Fibroblast of pulmonary artery (primary cell): ENCODE measurements around the gene TMEM143.

Source experiments
- DNase-seq: peaks from one replicate; pipeline ENCODE4 v3.0.0-alpha.2; 2010; ENCODE audit warnings: low read depth
- H3K4me3 ChIP-seq: replicated peaks from 2 replicates; pipeline ENCODE4 v1.5.1; 2011; ENCODE audit warnings: low read depth, mild to moderate bottlenecking, control low read depth, low read length, moderate library complexity
- CTCF ChIP-seq: IDR thresholded peaks from 2 replicates; pipeline ENCODE4 v1.5.1; 2011; ENCODE audit warnings: mild to moderate bottlenecking, control low read depth, low read length, inconsistent platforms; ENCODE audit errors: missing control alignments

TMEM143 gene

GRCh38 chr19:48398375-48399235 is 34.9 kb upstream of the TMEM143 start:
- H3K4me3 ChIP-seq, result peak overlapping the region; percentile 60
- TF ChIP-seq CTCF, result no peak
- peak; percentile 87 for DNase-seq

DNA sequence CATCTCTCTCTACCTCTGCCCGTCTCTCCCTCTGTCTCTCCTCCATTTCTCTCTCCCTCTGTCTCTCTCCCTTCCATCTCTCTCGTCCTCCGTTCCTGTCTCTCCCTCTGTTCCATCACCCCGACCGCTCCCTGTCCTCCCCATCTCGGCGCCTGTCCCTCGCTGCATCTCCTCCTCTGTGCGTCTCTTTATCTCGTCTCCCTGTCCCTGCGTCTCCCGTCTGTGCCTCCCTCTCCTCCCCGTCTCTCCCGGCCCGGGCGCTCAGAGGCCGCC is 34.3 kb upstream of the TMEM143 start:
- TF ChIP-seq CTCF, result no peak
- DNase-seq, result no peak
- H3K4me3 ChIP-seq, result peak overlapping the region; percentile 60

- DNase-seq, result no peak
- H3K4me3 ChIP-seq, result peak overlapping the region; percentile 60
- TF ChIP-seq CTCF, result no peak
Measured at GRCh38 chr19:48397263-48398101, 33.7 kb upstream of the TMEM143 start.

GRCh38 chr19:48396824-48397176 is 33.1 kb upstream of the TMEM143 start:
- no peak for TF ChIP-seq CTCF
- no peak for DNase-seq
- H3K4me3 ChIP-seq, result no peak overlapping the region

- TF ChIP-seq CTCF, result no peak
- DNase-seq, result no peak
Measured at GRCh38 chr19:48396016-48396823, 32.5 kb upstream of the TMEM143 start.

GRCh38 chr19:48395499-48395898 is 31.8 kb upstream of the TMEM143 start:
- H3K4me3 ChIP-seq, result no peak overlapping the region
- no peak for TF ChIP-seq CTCF
- DNase-seq, result no peak

More at GRCh38 chr19:48396016-48396823, 32.5 kb upstream of the TMEM143 start:
- H3K4me3 ChIP-seq, result no peak overlapping the region
